PC-9 (cell line): ENCODE data around the gene CELF4. TPM values are rescaled to one million over a fixed set of nuclear protein-coding genes. Genes with fewer than 3 reads are reported as not detected.

Source experiments
- BruUV-seq: library from RNA; stranded (reverse); fragments of 400-500 nt; replicated peaks from 2 replicates; lab custom pipeline; 2021; lab: Mats Ljungman, UMichigan
- CTCF ChIA-PET: fragments of 300-600 bp; sonication (Branson Sonifier 250); formaldehyde crosslinking; loops from one replicate; lab custom pipeline; 2022; ENCODE audit warnings: antibody characterized with exemption; lab: Charles Lee
- POLR2A ChIA-PET: fragments of 300-600 bp; sonication (Branson Sonifier 250); formaldehyde crosslinking; loops from one replicate; lab custom pipeline; 2022; ENCODE audit warnings: antibody characterized with exemption; ENCODE audit not compliant: unreplicated experiment; lab: Charles Lee
- DNase-seq, 2 experiments: peaks; one replicate each; pipeline versions ENCODE4 v3.0.0 to v3.0.0-alpha.2; 2015 to 2022; ENCODE audit warnings: mixed read lengths in 1 of 2
- H2AFZ ChIP-seq: fragments of 200-600 bp; sonication (generic); 2 replicates; pipeline ENCODE4 v1.8.1; 2017; ENCODE audit warnings: antibody characterized with exemption
- H3F3A ChIP-seq: fragments of 200-600 bp; sonication (generic); 2 replicates; pipeline ENCODE4 v1.8.1; 2017; ENCODE audit warnings: antibody characterized with exemption, mild to moderate bottlenecking, low read depth; ENCODE audit not compliant: insufficient read depth
- H3K27ac ChIP-seq: fragments of 200-600 bp; sonication (generic); 2 replicates; pipeline ENCODE4 v1.6.1; 2016; ENCODE audit warnings: mixed run types
- H3K27me3 ChIP-seq: fragments of 200-600 bp; sonication (generic); 2 replicates; pipeline ENCODE4 v1.6.1; 2016; ENCODE audit warnings: low read depth, mixed run types; ENCODE audit not compliant: insufficient read depth
- H3K36me3 ChIP-seq: fragments of 200-600 bp; sonication (generic); 2 replicates; pipeline ENCODE4 v1.6.1; 2016; ENCODE audit warnings: low read depth, mixed run types
- H3K4me1 ChIP-seq: fragments of 200-600 bp; sonication (generic); replicated peaks from 2 replicates; pipeline ENCODE4 v1.6.1; 2016; ENCODE audit warnings: mixed run types; ENCODE audit not compliant: insufficient read depth
- H3K4me2 ChIP-seq: fragments of 200-600 bp; sonication (generic); 2 replicates; pipeline ENCODE4 v1.6.1; 2017; ENCODE audit warnings: mixed run types
- H3K4me3 ChIP-seq: fragments of 200-600 bp; sonication (generic); 2 replicates; pipeline ENCODE4 v1.6.1; 2016; ENCODE audit warnings: mixed run types
- H3K79me2 ChIP-seq: fragments of 200-600 bp; sonication (generic); 2 replicates; pipeline ENCODE4 v1.6.1; 2017; ENCODE audit warnings: low read depth, mixed run types
- H3K9me2 ChIP-seq: fragments of 200-600 bp; sonication (generic); 2 replicates; pipeline ENCODE4 v1.8.1; 2017; ENCODE audit warnings: mild to moderate bottlenecking; ENCODE audit not compliant: insufficient read depth
- H3K9me3 ChIP-seq: fragments of 200-600 bp; sonication (generic); 2 replicates; pipeline ENCODE4 v1.8.1; 2016; ENCODE audit warnings: low read depth; ENCODE audit not compliant: insufficient read depth
- H4K20me1 ChIP-seq: fragments of 200-600 bp; sonication (generic); 2 replicates; pipeline ENCODE4 v1.8.1; 2017; ENCODE audit not compliant: insufficient read depth
- EZH2 ChIP-seq: fragments of 200-600 bp; sonication (generic); IDR thresholded peaks from 2 replicates; pipeline ENCODE4 v1.8.0; 2017; ENCODE audit warnings: antibody characterized with exemption, low read depth
- intact Hi-C: fragments of 100-400 bp; cut with micrococcal nuclease; formaldehyde crosslinking; loops from one replicate; pipeline ENCODE4 v1.10.0; 2022; ENCODE audit not compliant: unreplicated experiment
- total RNA-seq: library from RNA; stranded (reverse); gene quantifications from 2 replicates; pipeline ENCODE4 v1.2.3, GENCODE V29; 2021
- TF ChIP-seq, protein P1 (sequence below): fragments of 200-600 bp; sonication (generic); conservative IDR thresholded peaks from 2 replicates; pipeline ENCODE4 v1.6.1; 2017; ENCODE audit warnings: mixed run types, antibody characterized with exemption, mild to moderate bottlenecking, moderate library complexity

The CELF4 gene
- total RNA-seq, 1 experiment from 2014 or later: 1.2 TPM

DNA sequence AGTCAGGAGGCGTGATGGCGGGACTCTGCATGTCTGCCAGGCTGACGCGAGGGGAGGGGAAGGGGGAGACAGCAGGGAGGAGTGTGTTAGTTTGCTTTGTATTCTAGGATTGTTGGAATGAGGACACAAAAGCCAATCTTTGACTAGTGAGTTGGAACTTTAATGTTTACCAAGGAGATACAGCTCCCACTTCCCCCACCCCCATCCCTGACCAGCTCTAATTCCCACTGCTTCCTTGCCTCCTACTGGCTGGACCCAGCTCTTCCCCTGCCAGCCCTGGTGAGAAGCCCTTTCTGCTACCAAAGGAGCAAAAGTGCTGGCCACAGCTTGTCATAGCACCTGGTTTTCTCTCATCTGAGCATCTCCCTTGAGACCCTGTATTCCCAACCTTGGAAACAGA, 84.5 kb downstream of the CELF4 start:
- ChIA-PET POLR2A (no interaction called here), CTCF (no interaction called here)
- TF ChIP-seq EZH2: no peak
- TF ChIP-seq, protein P1, sequence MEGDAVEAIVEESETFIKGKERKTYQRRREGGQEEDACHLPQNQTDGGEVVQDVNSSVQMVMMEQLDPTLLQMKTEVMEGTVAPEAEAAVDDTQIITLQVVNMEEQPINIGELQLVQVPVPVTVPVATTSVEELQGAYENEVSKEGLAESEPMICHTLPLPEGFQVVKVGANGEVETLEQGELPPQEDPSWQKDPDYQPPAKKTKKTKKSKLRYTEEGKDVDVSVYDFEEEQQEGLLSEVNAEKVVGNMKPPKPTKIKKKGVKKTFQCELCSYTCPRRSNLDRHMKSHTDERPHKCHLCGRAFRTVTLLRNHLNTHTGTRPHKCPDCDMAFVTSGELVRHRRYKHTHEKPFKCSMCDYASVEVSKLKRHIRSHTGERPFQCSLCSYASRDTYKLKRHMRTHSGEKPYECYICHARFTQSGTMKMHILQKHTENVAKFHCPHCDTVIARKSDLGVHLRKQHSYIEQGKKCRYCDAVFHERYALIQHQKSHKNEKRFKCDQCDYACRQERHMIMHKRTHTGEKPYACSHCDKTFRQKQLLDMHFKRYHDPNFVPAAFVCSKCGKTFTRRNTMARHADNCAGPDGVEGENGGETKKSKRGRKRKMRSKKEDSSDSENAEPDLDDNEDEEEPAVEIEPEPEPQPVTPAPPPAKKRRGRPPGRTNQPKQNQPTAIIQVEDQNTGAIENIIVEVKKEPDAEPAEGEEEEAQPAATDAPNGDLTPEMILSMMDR: no peak
- Histone ChIP-seq H3K36me3 (no peaks in the 10 kb centered on the region), H3K4me1 (no peaks in the 10 kb centered on the region), H2AFZ (no peak overlapping the region), H4K20me1 (no peaks in the 10 kb centered on the region), H3K27me3 (0 out of 2 replicates have a peak, but pooled peaks cover 4% of the 10 kb centered on the region), H3K4me3 (no peak overlapping the region), H3K4me2 (no peak overlapping the region), H3F3A (no peaks in the 10 kb centered on the region), H3K9me3 (no peaks in the 10 kb centered on the region), H3K79me2 (no peaks in the 10 kb centered on the region), H3K27ac (no peak overlapping the region), H3K9me2 (no peaks in the 10 kb centered on the region)
- DNase-seq: no peak
- no TSS peak for BruUV-seq
- intact Hi-C loops: no loop called here

DNA sequence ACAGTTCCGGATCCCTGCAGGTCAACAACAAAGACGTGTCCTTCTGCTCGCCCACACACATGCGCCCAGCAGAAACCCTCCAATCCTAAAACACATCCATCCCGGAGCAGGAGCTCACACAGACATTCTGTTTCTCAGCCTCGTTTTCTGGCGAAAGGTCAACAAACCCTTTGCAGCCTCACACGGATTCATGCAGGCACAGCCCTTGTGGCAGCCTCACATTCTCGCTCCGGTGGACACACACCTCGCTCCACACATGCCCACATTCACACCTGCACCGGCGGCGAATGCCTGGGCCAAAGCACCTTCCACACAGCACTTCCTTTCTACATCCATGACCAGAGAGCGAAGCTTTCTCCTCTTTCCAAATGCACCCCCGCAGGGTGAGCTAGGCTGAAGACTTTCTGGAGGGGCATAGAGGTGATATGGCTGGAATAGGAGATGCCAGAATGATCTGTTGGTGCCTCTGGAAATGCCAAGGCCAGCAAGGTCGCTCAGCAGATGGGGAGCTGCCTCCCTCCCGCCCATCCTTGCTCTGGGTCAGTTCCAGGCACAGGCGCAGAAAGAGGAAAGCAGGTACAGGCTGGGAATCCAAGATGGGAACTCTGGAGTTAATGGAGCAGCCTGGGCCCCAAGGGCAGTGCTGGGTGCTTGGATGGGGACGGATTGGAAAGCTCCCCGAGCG, 88.8 kb downstream of the CELF4 start:
- Histone ChIP-seq H3K27me3 (peaks cover 24% of the 10 kb centered on the region; the same call in 1 of the 2 replicates), H3K9me2 (no peaks in the 10 kb centered on the region), H3K9me3 (no peaks in the 10 kb centered on the region), H3F3A (no peaks in the 10 kb centered on the region), H4K20me1 (no peaks in the 10 kb centered on the region), H3K4me1 (no peaks in the 10 kb centered on the region), H3K4me2 (no peak overlapping the region), H3K36me3 (no peaks in the 10 kb centered on the region), H3K27ac (no peak overlapping the region), H2AFZ (no peak overlapping the region), H3K4me3 (no peak overlapping the region), H3K79me2 (no peaks in the 10 kb centered on the region)
- TF ChIP-seq, protein P1: no peak
- TF ChIP-seq EZH2: no peak
- intact Hi-C loops: no loop called here
- POLR2A ChIA-PET: no interaction called here
- no peak for DNase-seq
- CTCF ChIA-PET: no interaction called here
- no TSS peak for BruUV-seq

DNA sequence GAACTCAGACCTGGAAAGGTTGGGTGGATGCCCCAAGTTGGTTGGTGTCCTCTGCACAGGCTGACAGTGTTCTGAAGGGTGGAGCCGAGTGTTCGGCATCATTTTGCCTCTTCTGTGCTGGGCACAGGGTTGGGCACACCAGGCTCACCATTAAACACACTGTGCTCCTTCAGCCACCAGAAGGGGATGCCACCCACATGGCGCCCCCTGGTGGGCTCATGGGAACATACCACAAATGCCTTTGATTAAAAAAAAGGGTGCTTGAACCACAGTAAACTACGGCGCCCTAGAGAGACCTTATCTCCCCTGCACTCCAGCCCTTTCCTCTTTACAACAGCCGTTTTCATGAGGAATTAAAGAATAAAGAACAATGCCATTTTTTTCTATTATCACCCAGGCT, 89.4 kb downstream of the CELF4 start:
- no peaks in the 10 kb centered on the region for H3K79me2 ChIP-seq
- H3K9me3 ChIP-seq: no peaks in the 10 kb centered on the region
- no peaks in the 10 kb centered on the region for H3F3A ChIP-seq
- H3K4me3 ChIP-seq: no peak overlapping the region
- H3K4me2 ChIP-seq: no peak overlapping the region
- no TSS peak for BruUV-seq
- H3K4me1 ChIP-seq: no peaks in the 10 kb centered on the region
- intact Hi-C loops: no loop called here
- peaks cover 28% of the 10 kb centered on the region; the same call in 1 of the 2 replicates for H3K27me3 ChIP-seq
- POLR2A ChIA-PET: no interaction called here
- CTCF ChIA-PET: no interaction called here
- TF ChIP-seq, protein P1: peak; percentile 57
- TF ChIP-seq EZH2: no peak
- H4K20me1 ChIP-seq: no peaks in the 10 kb centered on the region
- DNase-seq: peak in 1 of 2 experiments; percentile 1
- no peak overlapping the region for H2AFZ ChIP-seq
- no peaks in the 10 kb centered on the region for H3K36me3 ChIP-seq
- no peaks in the 10 kb centered on the region for H3K9me2 ChIP-seq
- no peak overlapping the region for H3K27ac ChIP-seq
